ENCODE results near the gene IL4R. TPM values are rescaled to one million over a fixed set of nuclear protein-coding genes. Genes with fewer than 3 reads are reported as not detected.
A peak's percentile ranks its signal among the peaks of the same experiment; 100 is the strongest.

Gene IL4R
- total and polyA plus RNA-seq, 2 of the 13 experiments (the other 11 are each of a cell fraction or from before 2014, with no cell fraction given): 15.9 to 49.6 TPM

DNA sequence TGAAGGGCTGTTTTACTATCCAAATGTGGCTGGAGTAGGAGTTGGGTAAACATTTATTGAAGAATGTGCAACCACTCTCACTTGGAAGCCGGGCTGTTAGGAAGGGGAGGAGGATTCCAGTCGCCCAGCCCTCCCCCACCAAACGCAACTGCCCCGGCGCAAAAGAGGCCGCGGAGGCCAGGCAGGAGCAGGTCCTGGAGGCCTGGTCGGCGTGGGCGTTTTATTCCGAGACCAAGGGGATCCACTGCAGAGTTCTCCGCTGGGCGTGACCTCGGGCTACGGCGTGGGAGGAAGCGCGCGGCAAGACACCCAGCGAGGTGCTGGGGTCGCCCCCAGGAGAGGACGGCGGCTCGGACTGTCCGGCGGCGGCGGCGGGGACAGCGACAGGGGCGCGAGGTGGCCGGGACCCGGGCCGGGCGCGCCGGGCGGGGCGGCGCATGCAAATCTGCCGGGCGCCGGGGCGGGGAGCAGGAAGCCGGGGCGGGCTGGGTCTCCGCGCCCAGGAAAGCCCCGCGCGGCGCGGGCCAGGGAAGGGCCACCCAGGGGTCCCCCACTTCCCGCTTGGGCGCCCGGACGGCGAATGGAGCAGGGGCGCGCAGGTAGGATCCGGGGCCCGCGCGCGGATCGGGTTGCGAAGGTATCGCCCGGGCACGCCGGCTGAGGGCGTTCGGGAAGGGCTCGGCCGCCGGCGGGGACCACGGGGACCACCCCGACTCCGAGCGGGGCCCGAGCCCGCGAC, at the start of gene IL4R (continued):
- no peak for TF ChIP-seq CERS6 (CRISPR knock-in tag; IDR thresholded peaks at IDR 0.05)
- TF ChIP-seq ZNF710 (CRISPR knock-in tag; IDR thresholded peaks at IDR 0.05; ENCODE audit: borderline replicate concordance): peak; percentile 78; the same call in 1 of the 2 replicates
- TF ChIP-seq SATB2 (CRISPR knock-in tag; IDR thresholded peaks at IDR 0.05): no peak
- no peak; the same call in none of the 2 replicates for TF ChIP-seq HOXA5 (CRISPR knock-in tag; IDR thresholded peaks at IDR 0.05)
- peak; percentile 84 for TF ChIP-seq MIXL1 (CRISPR knock-in tag; IDR thresholded peaks at IDR 0.05)
- TF ChIP-seq NFE2 (CRISPR knock-in tag; IDR thresholded peaks at IDR 0.05): no peak
- no peak for TF ChIP-seq FOXM1 (CRISPR knock-in tag; IDR thresholded peaks at IDR 0.05)
- TF ChIP-seq, protein P1, sequence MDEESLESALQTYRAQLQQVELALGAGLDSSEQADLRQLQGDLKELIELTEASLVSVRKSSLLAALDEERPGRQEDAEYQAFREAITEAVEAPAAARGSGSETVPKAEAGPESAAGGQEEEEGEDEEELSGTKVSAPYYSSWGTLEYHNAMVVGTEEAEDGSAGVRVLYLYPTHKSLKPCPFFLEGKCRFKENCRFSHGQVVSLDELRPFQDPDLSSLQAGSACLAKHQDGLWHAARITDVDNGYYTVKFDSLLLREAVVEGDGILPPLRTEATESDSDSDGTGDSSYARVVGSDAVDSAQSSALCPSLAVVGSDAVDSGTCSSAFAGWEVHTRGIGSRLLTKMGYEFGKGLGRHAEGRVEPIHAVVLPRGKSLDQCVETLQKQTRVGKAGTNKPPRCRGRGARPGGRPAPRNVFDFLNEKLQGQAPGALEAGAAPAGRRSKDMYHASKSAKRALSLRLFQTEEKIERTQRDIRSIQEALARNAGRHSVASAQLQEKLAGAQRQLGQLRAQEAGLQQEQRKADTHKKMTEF (CRISPR knock-in tag; IDR thresholded peaks at IDR 0.05): peak; percentile 87
- TF ChIP-seq ZNF264 (CRISPR knock-in tag; IDR thresholded peaks at IDR 0.05): no peak
- peak; percentile 84; the same call in 1 of the 2 replicates for TF ChIP-seq TARDBP (CRISPR knock-in tag; IDR thresholded peaks at IDR 0.05)
- TF ChIP-seq AFF4 (CRISPR knock-in tag; IDR thresholded peaks at IDR 0.05): no peak
- TF ChIP-seq ZFP37 (CRISPR knock-in tag; IDR thresholded peaks at IDR 0.05; ENCODE audit: borderline replicate concordance): peak; percentile 61; the same call in 1 of the 2 replicates
- TF ChIP-seq, protein P2, sequence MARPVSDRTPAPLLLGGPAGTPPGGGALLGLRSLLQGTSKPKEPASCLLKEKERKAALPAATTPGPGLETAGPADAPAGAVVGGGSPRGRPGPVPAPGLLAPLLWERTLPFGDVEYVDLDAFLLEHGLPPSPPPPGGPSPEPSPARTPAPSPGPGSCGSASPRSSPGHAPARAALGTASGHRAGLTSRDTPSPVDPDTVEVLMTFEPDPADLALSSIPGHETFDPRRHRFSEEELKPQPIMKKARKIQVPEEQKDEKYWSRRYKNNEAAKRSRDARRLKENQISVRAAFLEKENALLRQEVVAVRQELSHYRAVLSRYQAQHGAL (CRISPR knock-in tag; IDR thresholded peaks at IDR 0.05; ENCODE audit: not compliant biosample characterization): no peak
- peak; percentile 78 for TF ChIP-seq NCOA2 (CRISPR knock-in tag; IDR thresholded peaks at IDR 0.05)
- TF ChIP-seq HOXA3 (CRISPR knock-in tag; IDR thresholded peaks at IDR 0.05): peak; percentile 60
- TF ChIP-seq, protein P3, sequence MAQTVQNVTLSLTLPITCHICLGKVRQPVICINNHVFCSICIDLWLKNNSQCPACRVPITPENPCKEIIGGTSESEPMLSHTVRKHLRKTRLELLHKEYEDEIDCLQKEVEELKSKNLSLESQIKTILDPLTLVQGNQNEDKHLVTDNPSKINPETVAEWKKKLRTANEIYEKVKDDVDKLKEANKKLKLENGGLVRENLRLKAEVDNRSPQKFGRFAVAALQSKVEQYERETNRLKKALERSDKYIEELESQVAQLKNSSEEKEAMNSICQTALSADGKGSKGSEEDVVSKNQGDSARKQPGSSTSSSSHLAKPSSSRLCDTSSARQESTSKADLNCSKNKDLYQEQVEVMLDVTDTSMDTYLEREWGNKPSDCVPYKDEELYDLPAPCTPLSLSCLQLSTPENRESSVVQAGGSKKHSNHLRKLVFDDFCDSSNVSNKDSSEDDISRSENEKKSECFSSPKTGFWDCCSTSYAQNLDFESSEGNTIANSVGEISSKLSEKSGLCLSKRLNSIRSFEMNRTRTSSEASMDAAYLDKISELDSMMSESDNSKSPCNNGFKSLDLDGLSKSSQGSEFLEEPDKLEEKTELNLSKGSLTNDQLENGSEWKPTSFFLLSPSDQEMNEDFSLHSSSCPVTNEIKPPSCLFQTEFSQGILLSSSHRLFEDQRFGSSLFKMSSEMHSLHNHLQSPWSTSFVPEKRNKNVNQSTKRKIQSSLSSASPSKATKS (CRISPR knock-in tag; IDR thresholded peaks at IDR 0.05): no peak
- TF ChIP-seq ZFP36 (IDR thresholded peaks at IDR 0.05; ENCODE audit: borderline replicate concordance, low read depth, low read length, partially characterized antibody): no peak
- no peak for TF ChIP-seq NBN (conservative IDR thresholded peaks at IDR 0.05)

Measured in HepG2 (cell line).